ENCODE data around the gene CCDC188.

DNA sequence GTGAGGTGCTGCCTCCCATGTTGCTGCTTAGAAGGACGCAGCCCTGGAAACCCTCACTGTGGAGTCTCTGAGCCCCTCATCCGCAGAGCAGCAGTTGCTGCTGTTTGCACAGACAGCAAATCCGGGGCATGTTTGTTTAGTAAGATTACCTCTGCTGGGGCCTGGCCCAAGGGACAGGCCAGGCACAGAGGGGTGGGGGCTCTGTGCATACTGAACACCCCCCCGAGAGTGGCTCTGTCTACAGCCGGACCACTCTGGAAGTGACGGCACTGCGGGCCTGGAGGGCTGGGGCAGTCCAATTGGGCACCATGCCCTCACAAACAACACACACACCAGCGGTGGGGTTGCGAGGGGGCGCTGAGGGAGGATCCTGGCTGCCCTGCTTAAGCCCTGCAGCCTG lies 22.9 kb upstream of the CCDC188 start:
- TF ChIP-seq, protein P1, sequence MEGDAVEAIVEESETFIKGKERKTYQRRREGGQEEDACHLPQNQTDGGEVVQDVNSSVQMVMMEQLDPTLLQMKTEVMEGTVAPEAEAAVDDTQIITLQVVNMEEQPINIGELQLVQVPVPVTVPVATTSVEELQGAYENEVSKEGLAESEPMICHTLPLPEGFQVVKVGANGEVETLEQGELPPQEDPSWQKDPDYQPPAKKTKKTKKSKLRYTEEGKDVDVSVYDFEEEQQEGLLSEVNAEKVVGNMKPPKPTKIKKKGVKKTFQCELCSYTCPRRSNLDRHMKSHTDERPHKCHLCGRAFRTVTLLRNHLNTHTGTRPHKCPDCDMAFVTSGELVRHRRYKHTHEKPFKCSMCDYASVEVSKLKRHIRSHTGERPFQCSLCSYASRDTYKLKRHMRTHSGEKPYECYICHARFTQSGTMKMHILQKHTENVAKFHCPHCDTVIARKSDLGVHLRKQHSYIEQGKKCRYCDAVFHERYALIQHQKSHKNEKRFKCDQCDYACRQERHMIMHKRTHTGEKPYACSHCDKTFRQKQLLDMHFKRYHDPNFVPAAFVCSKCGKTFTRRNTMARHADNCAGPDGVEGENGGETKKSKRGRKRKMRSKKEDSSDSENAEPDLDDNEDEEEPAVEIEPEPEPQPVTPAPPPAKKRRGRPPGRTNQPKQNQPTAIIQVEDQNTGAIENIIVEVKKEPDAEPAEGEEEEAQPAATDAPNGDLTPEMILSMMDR (IDR thresholded peaks at IDR 0.05; ENCODE audit: low read depth, low read length): no peak
- TF ChIP-seq POLR2A (IDR thresholded peaks at IDR 0.05; ENCODE audit: extremely low read depth, insufficient read length) (no peak), MYC (IDR thresholded peaks at IDR 0.05; ENCODE audit: low read depth, low read length) (no peak)
